ENCODE data around the gene PARL.

- TF ChIP-seq FOXM1 (IDR thresholded peaks at IDR 0.05; ENCODE audit: borderline replicate concordance, low read depth) (no peak), CEBPB (IDR thresholded peaks at IDR 0.05) (no peak), TCF12 (IDR thresholded peaks at IDR 0.05; ENCODE audit: low read depth) (no peak), YY1 (IDR thresholded peaks at IDR 0.05; ENCODE audit: low read depth) (no peak), NFIC (IDR thresholded peaks at IDR 0.05) (no peak), EP300 (IDR thresholded peaks at IDR 0.05; ENCODE audit: borderline replicate concordance) (no peak)
Observed at GRCh38 chr3:183922421-183922820, 37.7 kb upstream of the PARL start.
